RPMI7951 (cell line): ENCODE results near the gene PTPRT. TPM values are rescaled to one million over a fixed set of nuclear protein-coding genes. Genes with fewer than 3 reads are reported as not detected.

Experiments
- DNase-seq: peaks from one replicate; pipeline ENCODE4 v3.0.0-alpha.2; 2012; ENCODE audit warnings: low read depth
- total RNA-seq: library from RNA; depleted of rRNA; stranded (reverse); fragments of >200 nt; shearing (Covaris generic); gene quantifications from 2 replicates; pipeline ENCODE4 v1.2.3, GENCODE V29; 2014

The PTPRT gene
- total RNA-seq, 1 experiment from 2014 or later: not detected

- DNase-seq: no peak
These were observed 640.2 kb downstream of the PTPRT start for GRCh38 chr20:42549496-42549895.

- DNase-seq: no peak
These were observed 644.8 kb downstream of the PTPRT start for GRCh38 chr20:42544926-42545325.

- no peak for DNase-seq
These were observed 656.9 kb downstream of the PTPRT start for GRCh38 chr20:42532831-42533230.

GRCh38 chr20:42531508-42531961 lies 658.2 kb downstream of the PTPRT start:
- no peak for DNase-seq

- DNase-seq: peak; percentile 10
These were observed 658.8 kb downstream of the PTPRT start for GRCh38 chr20:42530855-42531448.

- DNase-seq: peak; percentile 4
These were observed 659.5 kb downstream of the PTPRT start for GRCh38 chr20:42530191-42530590.

GRCh38 chr20:42524058-42524457 lies 665.6 kb downstream of the PTPRT start:
- no peak for DNase-seq

GRCh38 chr20:42516692-42517091 lies 673.0 kb downstream of the PTPRT start:
- DNase-seq: no peak

GRCh38 chr20:42510686-42511085 lies 679.0 kb downstream of the PTPRT start:
- no peak for DNase-seq

GRCh38 chr20:42507874-42508273 lies 681.8 kb downstream of the PTPRT start:
- DNase-seq: no peak

GRCh38 chr20:42506397-42506796 lies 683.3 kb downstream of the PTPRT start:
- no peak for DNase-seq

GRCh38 chr20:42502591-42502990 lies 687.1 kb downstream of the PTPRT start:
- no peak for DNase-seq

GRCh38 chr20:42496595-42496994 lies 693.1 kb downstream of the PTPRT start:
- DNase-seq: no peak

GRCh38 chr20:42494290-42494689 lies 695.4 kb downstream of the PTPRT start:
- no peak for DNase-seq

GRCh38 chr20:42493001-42493400 lies 696.7 kb downstream of the PTPRT start:
- no peak for DNase-seq

- DNase-seq: no peak
These were observed 697.4 kb downstream of the PTPRT start for GRCh38 chr20:42492290-42492689.

GRCh38 chr20:42485556-42485955 lies 704.1 kb downstream of the PTPRT start:
- DNase-seq: no peak

- DNase-seq: no peak
These were observed 704.8 kb downstream of the PTPRT start for GRCh38 chr20:42484790-42485375.

- DNase-seq: no peak
These were observed 705.4 kb downstream of the PTPRT start for GRCh38 chr20:42484335-42484734.

GRCh38 chr20:42483730-42484303 lies 705.9 kb downstream of the PTPRT start:
- DNase-seq: no peak

GRCh38 chr20:42482808-42483207 lies 706.9 kb downstream of the PTPRT start:
- DNase-seq: no peak

- DNase-seq: no peak
These were observed 713.9 kb downstream of the PTPRT start for GRCh38 chr20:42475773-42476172.

GRCh38 chr20:42474646-42475045 lies 715.1 kb downstream of the PTPRT start:
- no peak for DNase-seq
